Measurements from ENCODE around the gene TSC22D1. TPM values are rescaled to one million over a fixed set of nuclear protein-coding genes. Genes with fewer than 3 reads are reported as not detected.

Gene TSC22D1
- total RNA-seq, 1 donor from 2014 or later, result 149 TPM

DNA sequence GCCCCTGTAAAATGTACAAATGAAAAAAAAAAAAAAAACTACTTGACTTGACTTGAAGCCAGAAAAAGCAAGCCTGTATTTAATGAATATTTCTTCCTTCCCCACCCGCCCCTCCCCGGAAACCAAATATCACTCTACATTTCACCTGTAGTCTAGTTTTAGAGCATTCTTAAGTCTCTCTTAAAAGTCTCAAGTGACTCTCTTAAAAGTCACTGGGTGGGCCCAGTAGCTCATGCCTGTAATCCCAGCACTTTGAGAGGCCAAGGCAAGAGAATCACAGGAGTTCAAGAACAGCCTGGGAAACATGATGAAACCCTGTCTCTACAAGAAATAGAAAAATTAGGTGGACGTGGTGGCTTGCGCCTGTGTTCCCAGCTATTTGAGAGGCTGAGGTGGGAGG is 72.0 kb downstream of the TSC22D1 start:
- no peaks in the 10 kb centered on the region for H3K9me3 ChIP-seq
- H3K27ac ChIP-seq, result no peak overlapping the region
- DNase-seq, result no peak
- TF ChIP-seq, protein P1, sequence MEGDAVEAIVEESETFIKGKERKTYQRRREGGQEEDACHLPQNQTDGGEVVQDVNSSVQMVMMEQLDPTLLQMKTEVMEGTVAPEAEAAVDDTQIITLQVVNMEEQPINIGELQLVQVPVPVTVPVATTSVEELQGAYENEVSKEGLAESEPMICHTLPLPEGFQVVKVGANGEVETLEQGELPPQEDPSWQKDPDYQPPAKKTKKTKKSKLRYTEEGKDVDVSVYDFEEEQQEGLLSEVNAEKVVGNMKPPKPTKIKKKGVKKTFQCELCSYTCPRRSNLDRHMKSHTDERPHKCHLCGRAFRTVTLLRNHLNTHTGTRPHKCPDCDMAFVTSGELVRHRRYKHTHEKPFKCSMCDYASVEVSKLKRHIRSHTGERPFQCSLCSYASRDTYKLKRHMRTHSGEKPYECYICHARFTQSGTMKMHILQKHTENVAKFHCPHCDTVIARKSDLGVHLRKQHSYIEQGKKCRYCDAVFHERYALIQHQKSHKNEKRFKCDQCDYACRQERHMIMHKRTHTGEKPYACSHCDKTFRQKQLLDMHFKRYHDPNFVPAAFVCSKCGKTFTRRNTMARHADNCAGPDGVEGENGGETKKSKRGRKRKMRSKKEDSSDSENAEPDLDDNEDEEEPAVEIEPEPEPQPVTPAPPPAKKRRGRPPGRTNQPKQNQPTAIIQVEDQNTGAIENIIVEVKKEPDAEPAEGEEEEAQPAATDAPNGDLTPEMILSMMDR (IDR thresholded peaks at IDR 0.05), result no peak
- peak; percentile 88 for ATAC-seq
- no peak overlapping the region for H3K4me3 ChIP-seq
- H3K27me3 ChIP-seq, result no peaks in the 10 kb centered on the region
- H3K36me3 ChIP-seq, result no peaks in the 10 kb centered on the region
- H3K4me1 ChIP-seq, result no peaks in the 10 kb centered on the region
- intact Hi-C loops (cut with DNase I), result no loop called here

DNA sequence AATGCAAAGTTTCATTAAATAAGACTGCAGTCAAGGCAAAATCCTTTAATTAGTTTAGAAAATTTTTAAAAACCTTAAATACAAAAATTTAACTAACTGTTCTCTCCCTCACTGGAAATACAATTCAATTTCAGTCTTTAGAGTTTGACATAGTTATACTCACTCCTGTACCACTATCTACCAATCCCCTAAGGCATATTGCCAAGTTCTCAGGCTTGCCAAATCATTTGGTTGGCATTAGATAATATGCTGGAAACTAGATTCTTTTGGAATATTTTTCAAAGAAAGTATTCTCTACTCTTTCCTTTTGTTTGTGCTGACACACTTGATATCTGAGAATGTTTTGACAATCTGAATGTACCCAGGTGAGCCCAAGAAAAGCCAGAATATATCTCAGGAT is 77.2 kb downstream of the TSC22D1 start:
- no peaks in the 10 kb centered on the region for H3K4me1 ChIP-seq
- TF ChIP-seq, protein P1 (IDR thresholded peaks at IDR 0.05), result no peak
- DNase-seq, result no peak
- H3K36me3 ChIP-seq, result no peaks in the 10 kb centered on the region
- no peaks in the 10 kb centered on the region for H3K9me3 ChIP-seq
- no peak for ATAC-seq
- H3K4me3 ChIP-seq, result no peak overlapping the region
- no peak overlapping the region for H3K27ac ChIP-seq
- intact Hi-C loops (cut with DNase I), result no loop called here
- H3K27me3 ChIP-seq, result no peaks in the 10 kb centered on the region

DNA sequence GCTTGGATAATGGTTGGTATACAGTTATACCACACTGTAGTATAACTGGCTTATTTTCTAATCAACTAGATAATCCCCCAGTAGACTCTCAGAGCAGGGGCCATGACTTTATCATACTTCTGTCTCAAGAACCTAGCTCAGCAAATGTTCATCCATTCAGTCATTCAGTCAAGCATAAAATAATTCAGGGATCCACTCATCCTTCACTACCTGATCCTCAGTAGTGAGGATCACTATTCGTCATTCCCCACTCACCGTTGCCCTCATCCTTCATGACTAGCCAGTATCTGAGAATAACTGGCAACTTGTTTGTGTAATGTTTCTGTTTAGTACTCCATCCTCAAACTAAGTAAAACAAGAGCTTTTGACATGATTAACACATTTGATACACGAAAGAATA is 77.6 kb downstream of the TSC22D1 start:
- H3K4me1 ChIP-seq, result no peaks in the 10 kb centered on the region
- H3K36me3 ChIP-seq, result no peaks in the 10 kb centered on the region
- DNase-seq (no peak), ATAC-seq (no peak)
- TF ChIP-seq, protein P1 (IDR thresholded peaks at IDR 0.05), result no peak
- H3K27ac ChIP-seq, result no peak overlapping the region
- no peaks in the 10 kb centered on the region for H3K9me3 ChIP-seq
- H3K4me3 ChIP-seq, result no peak overlapping the region
- intact Hi-C loops (cut with DNase I), result no loop called here
- H3K27me3 ChIP-seq, result no peaks in the 10 kb centered on the region

DNA sequence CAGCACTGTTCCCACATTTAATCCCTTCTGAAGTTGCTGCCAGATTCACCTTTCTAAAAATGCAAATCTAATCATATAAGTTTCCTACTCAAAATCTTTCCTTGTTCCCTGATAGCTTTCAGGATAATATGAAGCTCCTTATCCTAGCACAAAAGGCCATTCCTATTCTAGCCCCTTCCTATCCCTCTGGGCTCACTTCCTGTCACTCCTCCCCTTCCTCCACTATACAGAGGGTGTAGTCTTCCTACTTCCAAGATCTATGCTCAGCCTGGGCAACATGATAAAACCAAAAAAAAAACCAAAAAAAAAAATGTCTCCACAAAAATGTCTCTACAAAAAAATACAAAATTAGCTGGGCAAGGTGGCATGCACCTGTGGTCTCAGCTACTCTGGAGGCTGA is 78.3 kb downstream of the TSC22D1 start:
- ATAC-seq (no peak), DNase-seq (no peak)
- Histone ChIP-seq H3K4me3 (no peak overlapping the region), H3K4me1 (no peaks in the 10 kb centered on the region), H3K9me3 (no peaks in the 10 kb centered on the region), H3K36me3 (no peaks in the 10 kb centered on the region), H3K27me3 (no peaks in the 10 kb centered on the region), H3K27ac (no peak overlapping the region)
- intact Hi-C loops (cut with DNase I), result no loop called here
- TF ChIP-seq, protein P1 (IDR thresholded peaks at IDR 0.05), result no peak

DNA sequence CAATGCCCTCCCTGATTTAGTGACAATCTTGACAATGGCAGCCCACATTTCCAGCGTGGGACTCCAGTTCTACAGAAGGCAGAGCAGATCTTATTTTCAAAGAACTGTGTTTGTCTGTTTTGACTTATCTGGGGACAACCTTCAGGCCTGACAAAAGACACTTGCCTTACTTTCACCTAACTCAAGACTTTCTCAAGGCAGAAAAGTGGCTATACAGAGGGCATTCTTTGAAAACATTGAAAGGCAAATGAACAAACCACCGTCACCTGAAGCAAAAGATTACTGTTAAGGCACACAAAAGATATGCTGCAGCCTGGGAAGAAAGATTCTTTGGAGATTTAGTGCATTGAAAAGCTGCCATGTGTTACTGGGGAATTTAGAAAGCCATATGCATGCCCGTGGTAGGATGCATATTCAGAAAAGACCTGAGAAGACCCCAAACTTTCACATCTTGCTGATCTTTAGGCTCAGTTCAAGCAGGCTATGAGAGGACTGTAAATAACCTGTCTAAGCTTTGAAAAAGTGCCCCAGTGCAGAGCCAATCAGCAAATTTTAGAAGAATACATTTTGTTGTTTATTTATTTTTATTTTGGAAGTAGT is 82.8 kb downstream of the TSC22D1 start:
- Histone ChIP-seq H3K36me3 (no peaks in the 10 kb centered on the region), H3K4me1 (no peaks in the 10 kb centered on the region), H3K9me3 (no peaks in the 10 kb centered on the region), H3K27ac (no peak overlapping the region), H3K4me3 (no peak overlapping the region), H3K27me3 (no peaks in the 10 kb centered on the region)
- DNase-seq, result no peak
- intact Hi-C loops (cut with DNase I), result no loop called here
- TF ChIP-seq, protein P1 (IDR thresholded peaks at IDR 0.05), result no peak
- ATAC-seq, result no peak

DNA sequence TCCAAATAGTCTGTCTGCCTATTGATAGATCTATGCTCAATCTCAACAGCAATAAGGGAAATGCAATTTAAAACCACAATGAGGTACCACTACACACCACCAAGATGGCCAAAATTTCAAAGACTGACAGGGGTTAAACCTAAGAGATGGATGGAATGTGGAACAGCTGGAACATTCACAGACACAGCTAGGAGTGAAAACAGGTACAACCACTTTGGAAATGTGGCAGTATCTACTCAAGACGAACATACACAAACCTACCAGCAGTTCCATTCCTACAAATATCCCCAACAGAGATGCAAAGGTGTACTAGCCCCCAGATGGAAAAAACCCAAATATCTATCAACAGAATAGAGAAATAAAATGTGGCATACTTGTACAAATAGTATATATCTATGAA is 86.4 kb downstream of the TSC22D1 start:
- no peak for DNase-seq
- no peak for ATAC-seq
- Histone ChIP-seq H3K4me1 (no peaks in the 10 kb centered on the region), H3K4me3 (no peak overlapping the region), H3K9me3 (no peaks in the 10 kb centered on the region), H3K27me3 (no peaks in the 10 kb centered on the region), H3K27ac (no peak overlapping the region), H3K36me3 (no peaks in the 10 kb centered on the region)
- TF ChIP-seq, protein P1 (IDR thresholded peaks at IDR 0.05), result no peak
- intact Hi-C loops (cut with DNase I), result loop anchor here (10.0 kb wide), 1 partner anchor 485 kb away; no protein-coding TSS in a partner anchor
